Vagina (tissue), 2 donors: ENCODE measurements around the gene JAG1.

Source experiments
- POLR2A ChIP-seq, 2 donors: fragments of 450-650 bp; IDR thresholded peaks; one replicate each; pipeline ENCODE4 v1.6.1; 2017; ENCODE audit warnings: antibody characterized with exemption in 2 of 2, mild to moderate bottlenecking in 2 of 2, moderate library complexity in 2 of 2
- TF ChIP-seq, protein P1 (sequence below), 3 experiments: fragments of 450-650 bp in 2 of 3; fragments of 200-600 bp in 1 of 3; sonication (generic) in 1 of 3; IDR thresholded peaks; one replicate each; pipeline ENCODE4 v1.5.1; 2017 to 2019; ENCODE audit warnings: antibody characterized with exemption in 3 of 3, mild to moderate bottlenecking in 2 of 3, moderate library complexity in 2 of 3

DNA sequence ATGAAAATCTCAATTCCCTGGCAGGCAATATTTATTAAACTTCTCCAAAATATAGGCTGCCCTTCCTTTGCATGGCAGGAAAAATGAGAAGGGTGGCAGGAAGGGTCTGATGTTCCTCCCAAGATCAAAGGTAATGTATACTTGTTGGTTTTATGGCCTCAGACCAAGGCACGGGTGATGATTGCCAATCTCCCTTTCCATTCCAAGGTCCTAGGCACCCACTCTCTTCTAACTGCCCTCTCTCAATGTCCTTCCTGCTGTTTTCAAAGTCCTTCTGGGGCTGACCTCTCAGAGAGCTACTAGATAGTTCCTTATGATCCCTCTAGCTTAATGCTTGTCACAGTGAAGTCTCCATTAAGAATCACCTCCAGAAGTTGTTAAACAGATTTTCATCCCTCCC is 15.6 kb upstream of the JAG1 start:
- TF ChIP-seq, protein P1, sequence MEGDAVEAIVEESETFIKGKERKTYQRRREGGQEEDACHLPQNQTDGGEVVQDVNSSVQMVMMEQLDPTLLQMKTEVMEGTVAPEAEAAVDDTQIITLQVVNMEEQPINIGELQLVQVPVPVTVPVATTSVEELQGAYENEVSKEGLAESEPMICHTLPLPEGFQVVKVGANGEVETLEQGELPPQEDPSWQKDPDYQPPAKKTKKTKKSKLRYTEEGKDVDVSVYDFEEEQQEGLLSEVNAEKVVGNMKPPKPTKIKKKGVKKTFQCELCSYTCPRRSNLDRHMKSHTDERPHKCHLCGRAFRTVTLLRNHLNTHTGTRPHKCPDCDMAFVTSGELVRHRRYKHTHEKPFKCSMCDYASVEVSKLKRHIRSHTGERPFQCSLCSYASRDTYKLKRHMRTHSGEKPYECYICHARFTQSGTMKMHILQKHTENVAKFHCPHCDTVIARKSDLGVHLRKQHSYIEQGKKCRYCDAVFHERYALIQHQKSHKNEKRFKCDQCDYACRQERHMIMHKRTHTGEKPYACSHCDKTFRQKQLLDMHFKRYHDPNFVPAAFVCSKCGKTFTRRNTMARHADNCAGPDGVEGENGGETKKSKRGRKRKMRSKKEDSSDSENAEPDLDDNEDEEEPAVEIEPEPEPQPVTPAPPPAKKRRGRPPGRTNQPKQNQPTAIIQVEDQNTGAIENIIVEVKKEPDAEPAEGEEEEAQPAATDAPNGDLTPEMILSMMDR (IDR thresholded peaks at IDR 0.05), result no peak
- TF ChIP-seq POLR2A (IDR thresholded peaks at IDR 0.05), result no peak
